Panc1 (cell line): ENCODE results near the gene AIRE. TPM values are rescaled to one million over a fixed set of nuclear protein-coding genes. Genes with fewer than 3 reads are reported as not detected.

Experiments used
- ATAC-seq: fragments of 200-7000 bp; cut with Tn5 transposase; 2 replicates; pipeline ENCODE4 v1.9.1; 2020; ENCODE audit warnings: mild to moderate bottlenecking, moderate library complexity
- BruUV-seq: library from RNA; stranded (reverse); fragments of 400-500 nt; replicated peaks from 2 replicates; lab custom pipeline; 2021; lab: Mats Ljungman, UMichigan
- CTCF ChIA-PET: fragments of 300-600 bp; sonication (Branson Sonifier 250); formaldehyde crosslinking; loops from one replicate; lab custom pipeline; 2022; ENCODE audit warnings: antibody characterized with exemption; lab: Charles Lee
- POLR2A ChIA-PET: fragments of 300-600 bp; sonication (Branson Sonifier 250); formaldehyde crosslinking; loops from one replicate; lab custom pipeline; 2022; ENCODE audit warnings: antibody characterized with exemption; lab: Charles Lee
- DNase-seq: peaks from one replicate; pipeline ENCODE4 v3.0.0-alpha.2; 2010; ENCODE audit warnings: low read depth, low spot score
- H3K27ac ChIP-seq: 2 replicates; pipeline ENCODE4 v1.5.1; 2011; ENCODE audit warnings: mild to moderate bottlenecking, low read length, inconsistent platforms
- H3K27me3 ChIP-seq: fragments of 200-500 bp; sonication (Bioruptor generic); 2 replicates; pipeline ENCODE4 v1.6.0; 2014; ENCODE audit warnings: low read length, inconsistent platforms; ENCODE audit not compliant: control insufficient read depth, insufficient read depth
- H3K36me3 ChIP-seq: fragments of 200-500 bp; sonication (Bioruptor generic); 2 replicates; pipeline ENCODE4 v1.5.1; 2014; ENCODE audit warnings: inconsistent platforms, mild to moderate bottlenecking, low read length, moderate library complexity; ENCODE audit not compliant: control insufficient read depth, insufficient read depth
- H3K4me1 ChIP-seq: 2 replicates; pipeline ENCODE4 v1.5.1; 2011; ENCODE audit warnings: inconsistent platforms, mild to moderate bottlenecking, low read length, moderate library complexity; ENCODE audit not compliant: control insufficient read depth, insufficient read depth
- H3K4me3 ChIP-seq, 2 experiments: 2 replicates each; pipeline ENCODE4 v1.5.1; 2011 to 2012; ENCODE audit warnings: low read depth in 2 of 2, low read length in 2 of 2, mild to moderate bottlenecking in 2 of 2, inconsistent platforms in 1 of 2, moderate library complexity in 1 of 2
- H3K9me3 ChIP-seq: fragments of 200-500 bp; sonication (Bioruptor generic); 2 replicates; pipeline ENCODE4 v1.5.1; 2014; ENCODE audit warnings: low read depth, mild to moderate bottlenecking, inconsistent platforms, low read length, moderate library complexity; ENCODE audit not compliant: control insufficient read depth, insufficient read depth
- CTCF ChIP-seq: fragments of 450-650 bp; IDR thresholded peaks from 2 replicates; pipeline ENCODE4 v1.5.1; 2017; ENCODE audit warnings: mild to moderate bottlenecking
- POLR2AphosphoS5 ChIP-seq: IDR thresholded peaks from 2 replicates; pipeline ENCODE4 v1.6.1; 2012; ENCODE audit warnings: mild to moderate bottlenecking, low read depth, low read length, moderate library complexity
- REST ChIP-seq, 2 experiments: IDR thresholded peaks; 2 replicates each; pipeline ENCODE4 v1.6.1; 2011 to 2012; ENCODE audit warnings: low read depth in 2 of 2, control low read depth in 1 of 2, low read length in 1 of 2, mild to moderate bottlenecking in 1 of 2, moderate library complexity in 1 of 2; ENCODE audit not compliant: insufficient read depth in 1 of 2
- TCF7L2 ChIP-seq: IDR thresholded peaks from 2 replicates; pipeline ENCODE4 v1.6.1; 2011; ENCODE audit warnings: mild to moderate bottlenecking, low read depth, low read length, inconsistent platforms
- in situ Hi-C: cut with HindIII; loops from 2 replicates; pipeline ENCODE4 v1.10.0; 2016; ENCODE audit warnings: low sequenced_read_pairs, low pct_unique_long_range_greater_than_20kb
- intact Hi-C: fragments of 100-400 bp; cut with micrococcal nuclease; formaldehyde crosslinking; loops from one replicate; pipeline ENCODE4 v1.10.0; 2022; ENCODE audit not compliant: unreplicated experiment
- total RNA-seq: library from RNA; stranded (reverse); gene quantifications from one replicate; pipeline ENCODE4 v1.2.1, GENCODE V29; 2021; ENCODE audit not compliant: unreplicated experiment

AIRE gene
- total RNA-seq, 1 experiment from 2014 or later = not detected

GRCh38 chr21:44291936-44292811 lies 6.5 kb downstream of the AIRE start:
- H3K27me3 ChIP-seq = no peaks in the 10 kb centered on the region
- H3K4me1 ChIP-seq = peaks cover 14% of the 10 kb centered on the region
- ChIA-PET POLR2A (no interaction called here), CTCF (no interaction called here)
- BruUV-seq = no TSS peak
- DNase-seq (no peak), ATAC-seq (no peak)
- intact Hi-C loops (no loop called here), in situ Hi-C loops (no loop called here)
- TF ChIP-seq REST (IDR thresholded peaks at IDR 0.05; ENCODE audit: insufficient read depth in 1 of 2, low read depth in 2 of 2, low read length in 1 of 2) = no peak
- TF ChIP-seq CTCF = no peak
- H3K9me3 ChIP-seq = no peaks in the 10 kb centered on the region
- no peak overlapping the region for H3K4me3 ChIP-seq
- no peaks in the 10 kb centered on the region for H3K36me3 ChIP-seq
- H3K27ac ChIP-seq = no peak overlapping the region

- peaks cover 14% of the 10 kb centered on the region for H3K4me1 ChIP-seq
- ChIA-PET CTCF (no interaction called here), POLR2A (no interaction called here)
- no peak overlapping the region for H3K4me3 ChIP-seq
- ATAC-seq (no peak), DNase-seq (no peak)
- TF ChIP-seq CTCF (no peak), POLR2AphosphoS5 (no peak), TCF7L2 (no peak), REST (IDR thresholded peaks at IDR 0.05; ENCODE audit: insufficient read depth in 1 of 2, low read depth in 2 of 2, low read length in 1 of 2) (no peak)
- H3K36me3 ChIP-seq = no peaks in the 10 kb centered on the region
- no peak overlapping the region for H3K27ac ChIP-seq
- intact Hi-C loops = no loop called here
- in situ Hi-C loops = no loop called here
- H3K27me3 ChIP-seq = no peaks in the 10 kb centered on the region
- no TSS peak for BruUV-seq
- H3K9me3 ChIP-seq = no peaks in the 10 kb centered on the region
These were observed 7.1 kb downstream of the AIRE start for GRCh38 chr21:44292812-44293195.
